Measurements from ENCODE around the gene RBL2.
"Not testable (repeated sequence)": the region's sequence is repeated elsewhere in the genome, so short reads cannot be mapped to it uniquely, and the experiment has no call there.

RBL2 gene

GRCh38 chr16:53507464-53508179, 73.4 kb downstream of the RBL2 start:
- no peak for DNase-seq (ENCODE audit: low read depth)

- peak; percentile 55 for DNase-seq (ENCODE audit: low read depth)
These were observed 75.8 kb downstream of the RBL2 start for GRCh38 chr16:53509906-53510703.

DNA sequence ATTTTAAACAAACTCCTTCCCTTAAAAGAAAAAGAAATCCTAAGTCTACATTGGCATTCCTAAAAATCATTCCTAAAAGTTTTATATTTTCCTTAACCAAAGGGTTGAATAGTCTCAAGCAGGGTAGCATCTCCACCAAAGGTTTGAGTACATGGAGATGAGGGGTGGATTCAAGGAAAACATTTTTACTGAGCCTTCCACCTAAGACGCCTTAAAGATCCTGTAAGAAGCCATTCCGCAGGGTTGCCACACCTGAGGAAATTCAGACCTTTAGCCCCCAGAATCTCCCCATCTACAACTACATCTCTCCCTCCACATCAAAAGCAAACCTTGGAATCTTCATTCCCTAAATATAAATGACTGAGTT, 76.4 kb downstream of the RBL2 start:
- DNase-seq (ENCODE audit: low read depth), result no peak

DNA sequence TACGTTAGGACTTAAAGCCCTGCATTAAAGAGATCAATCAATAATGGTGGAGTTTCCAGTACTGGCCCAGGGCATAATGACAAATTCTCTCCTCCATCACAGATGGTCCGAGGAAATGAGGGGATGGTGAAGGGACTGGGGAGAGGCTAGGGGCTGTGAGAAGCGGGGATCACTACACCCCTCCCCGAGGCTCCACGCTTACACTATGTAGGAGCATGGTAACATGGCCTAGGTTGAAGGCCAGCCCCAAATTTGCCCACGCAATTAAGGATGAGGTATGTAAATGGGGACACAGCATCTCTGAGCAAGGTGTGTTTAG, 76.8 kb downstream of the RBL2 start:
- no peak for DNase-seq (ENCODE audit: low read depth)

- DNase-seq (ENCODE audit: low read depth), result no peak
These were observed 77.4 kb downstream of the RBL2 start for GRCh38 chr16:53511403-53512280.

- DNase-seq (ENCODE audit: low read depth), result not testable (repeated sequence)
These were observed 78.5 kb downstream of the RBL2 start for GRCh38 chr16:53512795-53513194.

- no peak for DNase-seq (ENCODE audit: low read depth)
These were observed 81.0 kb downstream of the RBL2 start for GRCh38 chr16:53515259-53515658.

DNA sequence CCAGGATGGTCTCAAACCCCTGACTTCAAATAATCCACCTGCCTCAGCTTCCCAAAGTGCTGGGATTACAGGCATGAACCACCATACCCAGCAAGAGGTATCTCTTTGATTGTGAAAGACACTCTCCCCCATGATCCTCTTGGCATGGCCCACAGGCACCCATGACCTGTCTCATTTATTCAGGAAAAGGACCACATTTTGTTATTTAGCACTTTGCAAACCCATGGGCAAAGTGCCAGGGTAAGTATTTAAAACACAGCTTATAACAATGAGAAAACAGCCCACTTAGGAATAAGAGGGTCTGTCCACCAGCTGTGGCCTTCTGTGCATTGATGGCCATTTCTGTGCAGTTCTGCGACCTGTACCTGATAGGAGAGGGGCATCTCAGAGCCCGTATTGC, 81.5 kb downstream of the RBL2 start:
- no peak for DNase-seq (ENCODE audit: low read depth)

DNA sequence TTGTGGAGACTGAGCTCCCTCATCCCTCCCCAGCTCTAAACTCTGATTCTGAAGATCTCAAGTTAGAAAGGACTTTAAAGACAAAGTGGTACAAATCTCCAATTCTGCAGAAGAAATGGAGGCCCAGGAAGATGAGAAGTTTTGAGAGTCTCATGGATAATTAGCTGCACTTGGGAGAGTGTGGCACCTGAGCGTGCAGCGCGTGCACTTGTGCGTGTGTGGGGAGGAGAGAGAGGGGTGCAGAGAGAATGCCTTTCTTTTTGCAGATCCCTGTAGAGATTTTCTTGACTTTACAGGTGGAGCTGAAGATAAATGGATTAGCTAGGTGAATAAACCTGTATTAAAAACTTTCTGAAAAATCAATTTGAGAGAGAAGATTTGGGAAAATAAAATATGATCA, 83.6 kb downstream of the RBL2 start:
- no peak for DNase-seq (ENCODE audit: low read depth)

GRCh38 chr16:53518550-53519416, 84.5 kb downstream of the RBL2 start:
- DNase-seq (ENCODE audit: low read depth), result no peak

GRCh38 chr16:53519417-53520091, 85.3 kb downstream of the RBL2 start:
- DNase-seq (ENCODE audit: low read depth), result no peak

DNA sequence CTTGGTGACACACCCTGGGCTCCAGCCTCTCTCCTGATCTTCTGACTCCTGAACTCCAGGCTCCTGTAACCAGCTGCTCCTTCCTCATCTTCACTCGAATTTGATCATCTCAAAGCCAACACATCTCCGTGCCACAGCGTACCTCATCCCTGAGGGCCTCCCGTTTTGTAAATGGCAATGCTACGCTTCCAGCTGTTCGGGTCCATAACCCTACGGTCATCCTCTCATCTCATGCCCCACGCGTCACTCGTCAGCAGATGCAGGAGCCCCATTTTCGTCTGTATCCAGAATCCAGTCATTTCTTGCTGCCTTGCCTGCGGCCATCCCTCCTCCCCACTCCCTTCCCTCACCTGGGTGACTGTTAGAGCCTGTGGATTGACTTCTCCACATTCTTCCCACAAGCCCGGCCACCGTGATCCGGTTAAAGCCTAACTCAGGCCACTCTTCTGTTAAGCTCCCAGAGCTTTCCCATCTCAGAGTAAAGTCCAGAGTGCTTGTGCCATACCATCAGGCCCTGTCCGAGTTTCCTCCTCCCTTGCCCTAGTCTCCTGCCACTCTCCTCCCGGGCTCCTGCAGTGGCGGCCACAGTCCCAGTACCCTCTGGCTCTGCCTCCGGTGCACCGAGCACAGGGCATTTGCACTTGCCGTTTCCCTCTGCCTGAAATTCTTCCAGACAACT, 89.0 kb downstream of the RBL2 start:
- no peak for DNase-seq (ENCODE audit: low read depth)

DNA sequence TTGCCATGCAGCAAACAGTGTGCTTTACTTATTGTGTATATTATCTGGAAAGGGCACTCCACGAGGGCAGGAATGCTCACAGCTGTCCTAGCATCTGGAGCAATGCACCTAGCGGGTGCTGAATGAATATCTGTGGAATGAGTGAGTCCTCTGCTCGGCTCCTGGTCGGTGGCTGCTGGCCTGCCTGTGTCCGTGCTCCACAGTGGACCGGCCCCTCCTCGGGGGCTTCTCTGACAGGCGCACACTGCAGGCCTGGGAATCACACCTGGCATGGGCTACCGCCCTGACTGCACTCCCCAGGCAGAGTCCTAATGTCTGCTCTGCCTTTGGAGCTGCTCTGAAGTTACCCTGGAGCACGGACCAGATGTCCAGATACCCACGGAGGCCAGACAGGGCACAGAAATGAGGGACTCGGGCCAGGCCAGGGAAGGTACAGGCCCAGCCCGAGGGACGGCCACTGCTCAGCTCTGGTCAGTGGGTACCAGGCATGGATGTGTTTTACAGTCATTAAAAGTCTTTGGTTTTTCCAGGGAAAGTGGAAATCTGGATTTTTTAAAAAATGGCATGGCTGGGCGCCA, 89.8 kb downstream of the RBL2 start:
- no peak for DNase-seq (ENCODE audit: low read depth)

DNA sequence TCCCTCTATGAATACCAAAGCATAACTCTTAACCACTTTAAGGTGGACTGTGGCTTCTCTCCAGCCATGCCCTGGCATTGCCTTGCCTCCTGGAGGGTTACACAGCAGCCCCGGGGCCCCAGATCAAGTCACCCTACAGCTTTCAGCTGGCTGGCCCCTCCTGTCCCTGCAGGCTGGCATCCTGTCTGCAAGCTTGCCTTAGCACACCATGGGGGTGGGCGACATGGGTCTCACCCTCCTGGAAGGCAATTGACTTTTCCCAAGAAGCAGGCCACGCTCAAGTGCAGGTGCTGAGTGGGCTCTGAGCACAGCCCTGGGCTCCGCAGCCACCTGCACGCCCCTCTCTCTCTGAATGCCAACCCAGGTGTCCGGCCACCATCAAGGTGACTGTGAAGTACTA, 94.5 kb downstream of the RBL2 start:
- no peak for DNase-seq (ENCODE audit: low read depth)

DNA sequence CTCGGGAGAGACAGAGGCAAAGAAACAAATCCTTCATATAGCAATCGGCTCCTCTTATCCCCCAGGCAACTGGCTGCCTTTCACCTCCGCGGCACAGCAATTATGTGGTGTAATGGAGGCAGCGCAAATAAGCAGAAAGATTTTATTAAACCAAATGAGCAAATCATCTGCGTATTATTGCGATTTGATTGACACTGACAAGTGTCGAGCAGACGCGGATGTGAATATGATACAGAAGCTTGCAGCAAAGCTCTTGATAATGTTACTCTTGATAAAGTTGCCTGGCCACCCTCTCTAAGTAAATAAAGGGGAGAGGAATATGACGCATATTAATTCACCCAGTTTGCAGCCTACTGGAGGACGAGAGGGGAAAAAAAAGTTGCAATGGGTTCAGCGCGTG, 95.2 kb downstream of the RBL2 start:
- no peak for DNase-seq (ENCODE audit: low read depth)

DNA sequence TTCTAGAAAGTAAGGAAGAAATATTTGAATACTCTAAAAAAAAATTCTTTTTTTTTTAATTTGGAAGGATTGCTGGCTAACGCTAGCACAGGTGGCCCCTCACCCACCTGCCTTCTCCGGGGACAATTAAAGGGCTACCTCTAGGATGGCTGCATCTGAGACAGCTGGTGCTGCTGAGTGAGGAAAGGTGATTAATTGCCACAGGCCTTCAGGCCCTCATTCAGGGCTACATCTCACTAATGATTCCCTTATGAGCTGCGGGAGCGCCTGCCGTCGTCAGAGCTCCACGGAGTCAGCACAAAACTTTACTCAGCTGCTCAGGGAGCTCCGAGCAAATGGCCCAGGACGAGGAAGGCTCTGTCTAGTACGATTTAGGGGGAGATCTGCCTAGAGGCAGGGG, 95.8 kb downstream of the RBL2 start:
- DNase-seq (ENCODE audit: low read depth), result no peak

DNA sequence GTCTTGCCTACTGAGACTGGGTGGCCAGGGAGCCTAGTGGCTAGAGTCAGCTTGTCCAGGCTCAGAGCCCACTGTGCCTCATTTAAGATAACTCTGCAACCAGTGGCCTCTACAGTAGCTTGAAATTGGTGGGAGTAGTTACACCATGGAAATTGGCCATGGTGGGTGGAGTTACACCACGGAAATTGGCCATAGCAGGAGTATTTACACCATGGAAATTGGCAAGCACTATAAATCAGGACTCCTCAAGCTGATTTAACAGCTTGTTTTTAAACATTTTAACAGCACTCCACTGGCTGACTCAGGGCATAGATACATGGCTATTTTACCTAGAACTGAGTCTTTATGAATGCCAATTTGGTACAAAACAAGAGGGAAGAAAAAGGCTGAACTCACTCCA, 96.5 kb downstream of the RBL2 start:
- DNase-seq (ENCODE audit: low read depth), result no peak

DNA sequence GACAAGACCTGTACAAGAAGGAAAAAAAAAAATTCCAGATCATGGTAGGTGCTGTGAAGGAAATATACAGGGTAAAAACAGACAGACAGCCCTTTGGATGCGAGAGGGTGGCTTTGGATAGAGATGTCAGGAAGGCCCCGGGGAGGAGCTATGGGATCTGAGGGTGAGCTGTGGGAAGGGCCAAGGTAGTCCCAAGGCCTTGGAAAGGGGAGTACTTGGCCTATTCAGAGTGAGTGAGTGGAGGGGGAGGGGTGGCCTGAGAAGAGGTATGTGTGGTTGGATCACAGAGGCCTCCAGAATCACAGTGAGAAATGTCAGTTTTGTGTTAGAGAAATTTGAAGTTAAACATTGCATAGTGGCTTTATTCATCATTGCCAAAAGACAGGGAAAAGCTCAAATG, 99.9 kb downstream of the RBL2 start:
- no peak for DNase-seq (ENCODE audit: low read depth)

DNA sequence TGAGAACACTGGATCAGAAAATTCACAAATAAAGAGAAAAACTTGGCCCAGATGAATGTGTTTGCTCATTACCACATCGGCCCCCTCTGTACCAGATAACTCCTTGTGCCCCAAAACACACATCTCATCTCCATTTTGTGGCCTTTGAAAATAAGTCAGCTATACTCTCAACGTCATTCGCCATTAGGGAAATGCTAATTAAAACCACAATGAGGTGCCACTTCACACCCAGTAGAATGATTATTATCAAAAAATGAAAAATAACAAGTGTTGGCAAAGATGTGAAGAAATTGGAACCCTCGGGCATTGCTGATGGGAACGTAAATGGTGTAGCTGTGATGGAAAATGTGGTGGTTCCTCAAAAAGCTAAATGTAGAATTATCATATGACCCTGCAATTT, 103.4 kb downstream of the RBL2 start:
- DNase-seq (ENCODE audit: low read depth), result no peak

GRCh38 chr16:53539346-53539745, 105.1 kb downstream of the RBL2 start:
- DNase-seq (ENCODE audit: low read depth), result not testable (repeated sequence)
